ENCODE measurements around the gene PTPDC1. TPM values are rescaled to one million over a fixed set of nuclear protein-coding genes. Genes with fewer than 3 reads are reported as not detected.

The PTPDC1 gene
- total and polyA plus RNA-seq, 4 donors: 0.45 to 5.1 (median 1.1) TPM

DNA sequence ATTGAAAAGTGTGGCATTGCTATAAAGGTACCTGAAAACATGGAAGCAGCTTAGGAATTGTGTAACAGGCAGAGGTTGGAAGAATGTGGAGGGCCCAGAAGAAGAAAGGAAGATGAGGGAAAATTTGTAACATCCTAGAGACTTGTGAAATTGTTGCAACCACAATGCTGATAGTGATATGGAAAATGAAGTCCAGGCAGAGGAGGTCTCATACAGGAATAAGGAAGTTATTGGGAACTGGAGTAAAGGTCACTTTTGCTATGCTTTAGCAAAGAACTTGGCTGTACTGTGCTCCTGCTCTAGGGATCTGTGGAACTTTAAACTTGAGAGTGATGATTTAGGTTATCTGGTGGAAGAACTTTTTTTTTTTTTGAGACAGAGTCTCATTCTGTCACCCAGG is 43.5 kb downstream of the PTPDC1 start:
- Histone ChIP-seq H3K4me1 (ENCODE audit: control insufficient read depth in 4 of 4, insufficient read depth in 4 of 4, low read length in 3 of 4) (no peaks in the 10 kb centered on the region), H3K9me3 (ENCODE audit: control insufficient read depth in 4 of 4, low read length in 3 of 4) (peaks cover 0 to 19% (median 3%) of the 10 kb centered on the region in 4 donors), H3K9ac (ENCODE audit: low read depth in 1 of 2, low read length in 2 of 2) (no peak overlapping the region), H3K27ac (ENCODE audit: low read depth in 1 of 2, low read length in 2 of 2) (no peak overlapping the region), H3K4me3 (ENCODE audit: low read depth in 1 of 3, low read length in 3 of 3) (peak overlapping the region in 1 of 3 donors; percentile 32), H3K36me3 (ENCODE audit: control insufficient read depth in 4 of 4, insufficient read depth in 3 of 4, low read depth in 1 of 4, low read length in 3 of 4) (no peaks in the 10 kb centered on the region), H3K27me3 (ENCODE audit: control insufficient read depth in 4 of 4, insufficient read depth in 4 of 4, low read length in 3 of 4) (no peaks in the 10 kb centered on the region)
- no peak for TF ChIP-seq SP1 (IDR thresholded peaks at IDR 0.05)
- TF ChIP-seq TAF1 (conservative IDR thresholded peaks at IDR 0.05): no peak
- TF ChIP-seq HNF4A (conservative IDR thresholded peaks at IDR 0.05): no peak
- TF ChIP-seq FOXA2 (IDR thresholded peaks at IDR 0.05): no peak
- no peak for TF ChIP-seq JUND (IDR thresholded peaks at IDR 0.05)
- TF ChIP-seq FOXA1 (IDR thresholded peaks at IDR 0.05): no peak
- TF ChIP-seq EGR1 (IDR thresholded peaks at IDR 0.05; ENCODE audit: low read depth in 2 of 2): no peak
- TF ChIP-seq RAD21 (IDR thresholded peaks at IDR 0.05): no peak
- TF ChIP-seq, protein P1, sequence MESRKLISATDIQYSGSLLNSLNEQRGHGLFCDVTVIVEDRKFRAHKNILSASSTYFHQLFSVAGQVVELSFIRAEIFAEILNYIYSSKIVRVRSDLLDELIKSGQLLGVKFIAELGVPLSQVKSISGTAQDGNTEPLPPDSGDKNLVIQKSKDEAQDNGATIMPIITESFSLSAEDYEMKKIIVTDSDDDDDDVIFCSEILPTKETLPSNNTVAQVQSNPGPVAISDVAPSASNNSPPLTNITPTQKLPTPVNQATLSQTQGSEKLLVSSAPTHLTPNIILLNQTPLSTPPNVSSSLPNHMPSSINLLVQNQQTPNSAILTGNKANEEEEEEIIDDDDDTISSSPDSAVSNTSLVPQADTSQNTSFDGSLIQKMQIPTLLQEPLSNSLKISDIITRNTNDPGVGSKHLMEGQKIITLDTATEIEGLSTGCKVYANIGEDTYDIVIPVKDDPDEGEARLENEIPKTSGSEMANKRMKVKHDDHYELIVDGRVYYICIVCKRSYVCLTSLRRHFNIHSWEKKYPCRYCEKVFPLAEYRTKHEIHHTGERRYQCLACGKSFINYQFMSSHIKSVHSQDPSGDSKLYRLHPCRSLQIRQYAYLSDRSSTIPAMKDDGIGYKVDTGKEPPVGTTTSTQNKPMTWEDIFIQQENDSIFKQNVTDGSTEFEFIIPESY (IDR thresholded peaks at IDR 0.05): no peak
- no peak for DNase-seq (ENCODE audit: low spot score)

DNA sequence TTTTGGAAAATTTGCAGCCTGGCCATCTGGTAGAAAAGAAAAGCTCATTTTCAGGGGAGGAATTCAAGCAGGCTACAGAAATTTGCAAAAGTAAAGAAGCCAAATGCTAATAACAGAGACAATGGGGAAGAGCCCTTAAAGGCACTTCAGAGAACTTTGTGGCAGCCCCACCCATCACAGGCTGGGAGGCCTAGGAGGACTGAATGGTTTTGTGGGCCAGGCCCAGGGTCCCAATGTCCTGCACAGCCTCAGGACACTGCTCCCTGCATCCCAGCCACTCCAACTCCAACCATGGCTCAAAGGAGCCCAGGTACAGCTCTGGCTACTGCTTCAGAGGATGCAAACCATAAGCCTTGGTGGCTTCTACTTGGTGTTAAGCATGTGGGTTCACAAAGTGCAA is 44.3 kb downstream of the PTPDC1 start:
- Histone ChIP-seq H3K36me3 (ENCODE audit: control insufficient read depth in 4 of 4, insufficient read depth in 3 of 4, low read depth in 1 of 4, low read length in 3 of 4) (no peaks in the 10 kb centered on the region), H3K4me3 (ENCODE audit: low read depth in 1 of 3, low read length in 3 of 3) (no peak overlapping the region), H3K4me1 (ENCODE audit: control insufficient read depth in 4 of 4, insufficient read depth in 4 of 4, low read length in 3 of 4) (no peaks in the 10 kb centered on the region), H3K27ac (ENCODE audit: low read depth in 1 of 2, low read length in 2 of 2) (no peak overlapping the region), H3K9me3 (ENCODE audit: control insufficient read depth in 4 of 4, low read length in 3 of 4) (peaks cover 0 to 19% (median 3%) of the 10 kb centered on the region in 4 donors), H3K9ac (ENCODE audit: low read depth in 1 of 2, low read length in 2 of 2) (no peak overlapping the region), H3K27me3 (ENCODE audit: control insufficient read depth in 4 of 4, insufficient read depth in 4 of 4, low read length in 3 of 4) (no peaks in the 10 kb centered on the region)
- TF ChIP-seq, protein P2, sequence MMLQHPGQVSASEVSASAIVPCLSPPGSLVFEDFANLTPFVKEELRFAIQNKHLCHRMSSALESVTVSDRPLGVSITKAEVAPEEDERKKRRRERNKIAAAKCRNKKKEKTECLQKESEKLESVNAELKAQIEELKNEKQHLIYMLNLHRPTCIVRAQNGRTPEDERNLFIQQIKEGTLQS (IDR thresholded peaks at IDR 0.05): no peak
- no peak for TF ChIP-seq RXRA (IDR thresholded peaks at IDR 0.05)
- no peak for DNase-seq (ENCODE audit: low spot score)

DNA sequence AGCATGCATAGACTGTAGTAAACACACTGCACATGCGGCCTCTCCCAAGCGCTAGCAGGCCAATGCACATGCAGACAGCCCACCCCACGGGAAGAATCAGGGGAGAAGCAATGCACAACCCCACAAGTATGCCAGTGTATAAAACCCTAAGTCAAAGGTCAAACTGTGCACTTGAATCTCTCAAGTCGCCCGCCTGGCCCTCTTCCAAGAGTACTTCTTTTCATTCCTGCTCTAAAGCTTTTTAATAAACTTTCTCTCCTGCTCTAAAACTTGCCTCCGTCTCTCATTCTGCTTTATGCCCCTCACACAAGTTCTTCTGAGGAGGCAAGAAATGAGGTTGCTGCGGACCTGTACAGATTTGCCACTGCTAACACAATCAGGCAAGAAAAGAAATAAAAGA is 50.4 kb downstream of the PTPDC1 start:
- DNase-seq (ENCODE audit: low spot score): no peak
- TF ChIP-seq NR2F2 (IDR thresholded peaks at IDR 0.05) (no peak), JUND (IDR thresholded peaks at IDR 0.05) (no peak), YY1 (IDR thresholded peaks at IDR 0.05) (no peak), FOXA2 (IDR thresholded peaks at IDR 0.05) (no peak), SP1 (IDR thresholded peaks at IDR 0.05) (no peak)
- TF ChIP-seq, protein P2 (IDR thresholded peaks at IDR 0.05): no peak
- TF ChIP-seq, protein P3, sequence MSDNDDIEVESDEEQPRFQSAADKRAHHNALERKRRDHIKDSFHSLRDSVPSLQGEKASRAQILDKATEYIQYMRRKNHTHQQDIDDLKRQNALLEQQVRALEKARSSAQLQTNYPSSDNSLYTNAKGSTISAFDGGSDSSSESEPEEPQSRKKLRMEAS (IDR thresholded peaks at IDR 0.05): no peak
- WGBS: 80% methylated on average over 7 of the region's 7 CpGs
- no peak overlapping the region for H3K4me3 ChIP-seq (ENCODE audit: low read depth in 1 of 3, low read length in 3 of 3)
- H3K36me3 ChIP-seq (ENCODE audit: control insufficient read depth in 4 of 4, insufficient read depth in 3 of 4, low read depth in 1 of 4, low read length in 3 of 4): no peaks in the 10 kb centered on the region
- no peak overlapping the region for H3K9ac ChIP-seq (ENCODE audit: low read depth in 1 of 2, low read length in 2 of 2)
- H3K4me1 ChIP-seq (ENCODE audit: control insufficient read depth in 4 of 4, insufficient read depth in 4 of 4, low read length in 3 of 4): no peaks in the 10 kb centered on the region
- no peak overlapping the region for H3K27ac ChIP-seq (ENCODE audit: low read depth in 1 of 2, low read length in 2 of 2)
- peaks cover 0 to 3% (median 0%) of the 10 kb centered on the region in 4 donors for H3K9me3 ChIP-seq (ENCODE audit: control insufficient read depth in 4 of 4, low read length in 3 of 4)
- H3K27me3 ChIP-seq (ENCODE audit: control insufficient read depth in 4 of 4, insufficient read depth in 4 of 4, low read length in 3 of 4): no peaks in the 10 kb centered on the region
